B cell (primary cell): ENCODE results near the gene JPH2. TPM values are rescaled to one million over a fixed set of nuclear protein-coding genes. Genes with fewer than 3 reads are reported as not detected.

Experiments used
- ATAC-seq: fragments of 200-7000 bp; cut with Tn5 transposase; one replicate; pipeline ENCODE4 v1.10.0; 2021; ENCODE audit warnings: low read depth, mild to moderate bottlenecking, moderate number of reproducible peaks, moderate library complexity
- CTCF ChIA-PET: fragments of 350-600 bp; sonication (Branson Sonifier 250); formaldehyde crosslinking; loops from one replicate; lab custom pipeline; 2021; ENCODE audit warnings: antibody characterized with exemption, inconsistent platforms; lab: Charles Lee
- POLR2A ChIA-PET: fragments of 350-600 bp; sonication (Branson Sonifier 250); formaldehyde crosslinking; loops from one replicate; lab custom pipeline; 2021; ENCODE audit warnings: antibody characterized with exemption; lab: Charles Lee
- DNase-seq: peaks from one replicate; pipeline ENCODE4 v3.0.0; 2013
- H2AFZ ChIP-seq: 2 replicates; pipeline ENCODE4 v1.6.1; 2012; ENCODE audit warnings: mild to moderate bottlenecking, low read depth, low read length; ENCODE audit not compliant: insufficient read depth, poor library complexity, severe bottlenecking
- H3K27ac ChIP-seq, 2 donors: 1 replicate in 1 of 2; 2 replicates in 1 of 2; pipeline ENCODE4 v1.5.1; 2012 to 2013; ENCODE audit warnings: low read length in 2 of 2, mild to moderate bottlenecking in 2 of 2, moderate library complexity in 1 of 2
- H3K27me3 ChIP-seq, 4 experiments: fragments of 200-600 bp in 1 of 4; sonication (generic) in 1 of 4; replicated peaks in 1 of 4; 1 replicate in 2 of 4; 2 replicates in 2 of 4; pipeline versions ENCODE4 v1.6.1 to v1.7.0; 2013 to 2016; ENCODE audit warnings: low read length in 3 of 4, mild to moderate bottlenecking in 2 of 4, mixed read lengths in 1 of 4, moderate library complexity in 1 of 4; ENCODE audit not compliant: insufficient read depth in 4 of 4, control insufficient read depth in 3 of 4; ENCODE audit errors: control extremely low read depth in 1 of 4
- H3K36me3 ChIP-seq, 2 experiments: replicated peaks in 1 of 2; 1 replicate in 1 of 2; 2 replicates in 1 of 2; pipeline versions ENCODE4 v1.6.1 to v1.7.1; 2013; ENCODE audit warnings: low read length in 1 of 2; ENCODE audit not compliant: insufficient read depth in 2 of 2, control insufficient read depth in 1 of 2; ENCODE audit errors: control extremely low read depth in 1 of 2, extremely low read depth in 1 of 2
- H3K4me1 ChIP-seq, 2 donors: fragments of 200-600 bp in 1 of 2; sonication (generic) in 1 of 2; 1 replicate in 1 of 2; 2 replicates in 1 of 2; pipeline versions ENCODE4 v1.5.1 to v1.6.1; 2013 to 2017; ENCODE audit warnings: low read length in 2 of 2; ENCODE audit not compliant: control insufficient read depth in 2 of 2, insufficient read depth in 2 of 2
- H3K4me2 ChIP-seq: replicated peaks from 2 replicates; pipeline ENCODE3; 2012; ENCODE audit warnings: mild to moderate bottlenecking, low read depth, low read length; ENCODE audit not compliant: poor library complexity, severe bottlenecking
- H3K4me3 ChIP-seq, 5 experiments: fragments of 200-600 bp in 1 of 5; sonication (generic) in 1 of 5; 1 replicate in 3 of 5; 2 replicates in 2 of 5; pipeline versions ENCODE4 v1.5.1 to v1.7.0; 2011 to 2016; ENCODE audit warnings: low read length in 4 of 5, mild to moderate bottlenecking in 4 of 5, low read depth in 2 of 5, control low read depth in 1 of 5, moderate library complexity in 1 of 5; ENCODE audit not compliant: insufficient read depth in 1 of 5; ENCODE audit errors: control extremely low read depth in 1 of 5, extremely low read depth in 1 of 5
- H3K79me2 ChIP-seq: fragments of 200-600 bp; sonication (generic); one replicate; pipeline ENCODE4 v1.6.0; 2016; ENCODE audit warnings: low read length; ENCODE audit not compliant: control insufficient read depth, insufficient read depth
- H3K9ac ChIP-seq: fragments of 200-600 bp; sonication (generic); 2 replicates; pipeline ENCODE4 v1.6.1; 2017; ENCODE audit warnings: mild to moderate bottlenecking, low read length, moderate library complexity
- H3K9me3 ChIP-seq, 3 donors: one replicate each; pipeline versions ENCODE4 v1.6.1 to v1.7.1; 2013; ENCODE audit warnings: low read length in 2 of 3; ENCODE audit not compliant: control insufficient read depth in 2 of 3, insufficient read depth in 1 of 3; ENCODE audit errors: control extremely low read depth in 1 of 3
- H4K20me1 ChIP-seq: 2 replicates; pipeline ENCODE4 v1.6.0; 2012; ENCODE audit warnings: mild to moderate bottlenecking, low read length; ENCODE audit not compliant: insufficient read depth, control insufficient read depth, poor library complexity, severe bottlenecking
- H3K27ac Mint-ChIP-seq: one replicate; pipeline ENCODE4 v1.8.0; 2021; ENCODE audit warnings: mixed read lengths
- H3K27me3 Mint-ChIP-seq: one replicate; pipeline ENCODE4 v1.8.0; 2021; ENCODE audit warnings: mixed read lengths
- H3K4me1 Mint-ChIP-seq: one replicate; pipeline ENCODE4 v1.8.0; 2021; ENCODE audit warnings: mixed read lengths
- H3K4me3 Mint-ChIP-seq: one replicate; pipeline ENCODE4 v1.8.0; 2021; ENCODE audit warnings: mixed read lengths
- H3K9me3 Mint-ChIP-seq: one replicate; pipeline ENCODE4 v1.8.0; 2022; ENCODE audit warnings: mixed read lengths; ENCODE audit not compliant: insufficient read depth
- EZH2 ChIP-seq: IDR thresholded peaks from 2 replicates; pipeline ENCODE4 v1.6.1; 2012; ENCODE audit warnings: borderline replicate concordance, low read depth, mild to moderate bottlenecking, moderate library complexity, low read length; ENCODE audit not compliant: insufficient read depth, poor library complexity, severe bottlenecking
- WGBS: methylation state at CpG from one replicate; pipeline ENCODE4 v1.1.5; 2013; ENCODE audit warnings: missing lambda C conversion rate; ENCODE audit not compliant: insufficient coverage; 5-methylcytosine and 5-hydroxymethylcytosine counted together
- intact Hi-C: fragments of 100-400 bp; cut with micrococcal nuclease; formaldehyde crosslinking; loops from one replicate; pipeline ENCODE4 v1.10.0; 2022
- polyA plus RNA-seq: library from polyadenylated mRNA; depleted of rRNA; stranded (reverse); fragments of >200 nt; gene quantifications from 2 replicates; pipeline ENCODE4 v1.2.3, GENCODE V29; 2012
- total RNA-seq, 2 donors: library from RNA; stranded (reverse); fragments of 120-200 nt in 1 of 2; gene quantifications; 1 replicate in 1 of 2; 2 replicates in 1 of 2; pipeline versions ENCODE4 v1.2.3 to v1.2.4, GENCODE V29; 2013 to 2022
- TF ChIP-seq, protein P1 (sequence below): fragments of 200-600 bp; IDR thresholded peaks from one replicate; pipeline ENCODE4 v1.8.0; 2022; ENCODE audit warnings: antibody characterized with exemption, mild to moderate bottlenecking

JPH2 gene
- total and polyA plus RNA-seq, 2 donors (not counting 1 experiment from before 2014, with no cell fraction given): 0.10 TPM; not detected in 1

DNA sequence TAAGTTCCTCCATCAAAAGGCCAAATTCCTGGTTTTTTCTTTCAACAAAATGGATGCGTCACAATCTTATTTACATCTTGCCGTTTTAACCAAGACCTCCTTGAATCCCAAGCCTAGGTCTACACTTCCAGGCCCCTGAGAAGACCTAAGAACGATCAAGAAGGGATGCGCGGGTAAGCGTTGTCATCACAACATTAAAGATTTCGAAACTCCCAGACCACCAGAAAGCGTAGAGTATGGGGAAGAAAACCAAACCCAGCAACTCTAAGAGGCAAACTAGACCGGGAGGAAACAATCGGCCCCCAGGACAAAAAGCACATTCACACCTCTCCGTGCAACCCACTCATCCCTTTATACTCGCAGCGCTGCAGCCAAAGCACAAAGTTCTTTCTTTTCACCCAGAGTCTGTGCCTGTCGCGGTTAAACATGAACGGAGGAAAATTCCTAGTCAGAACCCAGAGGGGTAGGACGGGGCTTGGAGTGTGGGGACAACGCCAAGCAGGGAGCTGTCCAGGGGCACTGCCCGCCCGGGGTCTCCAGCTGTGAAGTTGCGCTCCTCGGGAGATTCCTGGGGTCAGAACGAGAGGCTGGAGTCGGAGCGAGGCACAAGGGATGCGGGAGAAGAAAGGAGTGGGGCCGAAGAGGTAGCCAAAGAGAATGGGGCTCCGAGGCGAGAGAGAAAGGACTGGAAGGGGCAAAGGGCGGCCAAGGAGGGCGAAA, 22.9 kb upstream of the JPH2 start:
- intact Hi-C loops: loop anchor here (1.0 to 10.0 kb wide), 5 partner anchors 265 to 1582 kb away; partner anchors contain the start of genes DNTTIP1, MYBL2, PKIG and SRSF6
- H3K9me3 Mint-ChIP-seq: no peaks in the 10 kb centered on the region
- H3K27me3 ChIP-seq: no peaks in the 10 kb centered on the region
- H3K4me1 Mint-ChIP-seq: peaks cover 54% of the 10 kb centered on the region
- H4K20me1 ChIP-seq: peaks cover 47% of the 10 kb centered on the region
- TF ChIP-seq, protein P1, sequence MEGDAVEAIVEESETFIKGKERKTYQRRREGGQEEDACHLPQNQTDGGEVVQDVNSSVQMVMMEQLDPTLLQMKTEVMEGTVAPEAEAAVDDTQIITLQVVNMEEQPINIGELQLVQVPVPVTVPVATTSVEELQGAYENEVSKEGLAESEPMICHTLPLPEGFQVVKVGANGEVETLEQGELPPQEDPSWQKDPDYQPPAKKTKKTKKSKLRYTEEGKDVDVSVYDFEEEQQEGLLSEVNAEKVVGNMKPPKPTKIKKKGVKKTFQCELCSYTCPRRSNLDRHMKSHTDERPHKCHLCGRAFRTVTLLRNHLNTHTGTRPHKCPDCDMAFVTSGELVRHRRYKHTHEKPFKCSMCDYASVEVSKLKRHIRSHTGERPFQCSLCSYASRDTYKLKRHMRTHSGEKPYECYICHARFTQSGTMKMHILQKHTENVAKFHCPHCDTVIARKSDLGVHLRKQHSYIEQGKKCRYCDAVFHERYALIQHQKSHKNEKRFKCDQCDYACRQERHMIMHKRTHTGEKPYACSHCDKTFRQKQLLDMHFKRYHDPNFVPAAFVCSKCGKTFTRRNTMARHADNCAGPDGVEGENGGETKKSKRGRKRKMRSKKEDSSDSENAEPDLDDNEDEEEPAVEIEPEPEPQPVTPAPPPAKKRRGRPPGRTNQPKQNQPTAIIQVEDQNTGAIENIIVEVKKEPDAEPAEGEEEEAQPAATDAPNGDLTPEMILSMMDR: no peak
- TF ChIP-seq EZH2: no peak
- no peaks in the 10 kb centered on the region for H3K27me3 Mint-ChIP-seq
- no peaks in the 10 kb centered on the region for H3K9me3 ChIP-seq
- no peak for ATAC-seq
- ChIA-PET CTCF (interaction anchor here (0.5 to 2.5 kb wide), 5 partner anchors 9 to 176 kb away, joined by 3 to 7 read pairs (median 4); partner anchors contain the start of gene FITM2), POLR2A (interaction anchor here (0.7 kb wide), 1 partner anchor 101 kb away, joined by 3 read pairs; the partner anchor contains the start of gene FITM2)
- H3K9ac ChIP-seq: peak overlapping the region; percentile 99
- H3K27ac Mint-ChIP-seq: peak overlapping the region; percentile 99
- peak overlapping the region; percentile 96 for H3K4me2 ChIP-seq
- H3K79me2 ChIP-seq: peaks cover 92% of the 10 kb centered on the region
- peaks cover 1 to 14% of the 10 kb centered on the region in 2 experiments for H3K36me3 ChIP-seq
- H3K27ac ChIP-seq: peak overlapping the region; percentile 95 to 99
- H3K4me3 Mint-ChIP-seq: peak overlapping the region; percentile 88
- H3K4me1 ChIP-seq: peaks cover 36 to 39% of the 10 kb centered on the region in 2 donors
- DNase-seq: no peak
- peak overlapping the region; percentile 65 to 100 (median 96) for H3K4me3 ChIP-seq
- 1% methylated on average over 31 of the region's 31 CpGs for WGBS
- H2AFZ ChIP-seq: peak overlapping the region; percentile 61

DNA sequence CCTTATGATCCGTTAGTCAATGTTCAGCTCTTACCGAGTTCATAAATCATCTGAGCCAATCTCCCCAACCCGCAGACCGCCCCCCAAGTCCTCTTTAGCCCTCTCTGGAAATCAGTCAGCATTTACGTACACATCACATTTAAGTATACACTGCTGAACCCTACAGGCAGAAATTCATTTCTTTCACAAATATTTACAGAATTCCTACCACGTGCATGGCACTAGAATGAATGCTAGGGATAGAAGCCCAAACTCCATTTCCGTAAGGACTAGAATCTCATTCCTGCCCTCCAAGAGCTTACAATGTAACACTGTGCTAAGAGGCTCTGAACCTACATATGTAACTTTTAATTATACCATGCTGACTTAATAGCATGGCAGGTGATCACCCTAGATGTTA, 21.8 kb upstream of the JPH2 start:
- no peaks in the 10 kb centered on the region for H3K9me3 Mint-ChIP-seq
- Histone ChIP-seq H3K4me2 (peak overlapping the region; percentile 96), H3K9me3 (no peaks in the 10 kb centered on the region), H3K27me3 (no peaks in the 10 kb centered on the region), H2AFZ (no peak overlapping the region), H3K4me3 (peak overlapping the region; percentile 65 to 100 (median 96)), H3K4me1 (peaks cover 36 to 38% of the 10 kb centered on the region in 2 donors), H3K9ac (peak overlapping the region; percentile 99), H4K20me1 (peaks cover 57% of the 10 kb centered on the region), H3K79me2 (peaks cover 92% of the 10 kb centered on the region), H3K36me3 (peaks cover 1 to 23% of the 10 kb centered on the region in 2 experiments), H3K27ac (peak overlapping the region; percentile 95 to 99)
- DNase-seq (no peak), ATAC-seq (no peak)
- POLR2A ChIA-PET: no interaction called here
- 20% methylated on average over 6 of the region's 7 CpGs for WGBS
- H3K27me3 Mint-ChIP-seq: no peaks in the 10 kb centered on the region
- peak overlapping the region; percentile 81 for H3K27ac Mint-ChIP-seq
- CTCF ChIA-PET: interaction anchor here (1.0 to 2.5 kb wide), 5 partner anchors 8 to 102 kb away, joined by 3 to 15 read pairs (median 7); partner anchors contain the start of gene FITM2
- H3K4me1 Mint-ChIP-seq: peaks cover 58% of the 10 kb centered on the region
- intact Hi-C loops: no loop called here
- TF ChIP-seq, protein P1: no peak
- TF ChIP-seq EZH2: no peak
- peak overlapping the region; percentile 88 for H3K4me3 Mint-ChIP-seq
